Kidney tubule cell (primary cell): ENCODE data around the gene EME2.
"Not testable (repeated sequence)": the region's sequence is repeated elsewhere in the genome, so short reads cannot be mapped to it uniquely, and the experiment has no call there.

Experiments used
- DNase-seq: peaks from one replicate; pipeline ENCODE4 v3.0.0-alpha.2; 2018; ENCODE audit warnings: low spot score

EME2 gene

GRCh38 chr16:1791256-1791942 is 18.8 kb downstream of the EME2 start:
- no peak for DNase-seq

GRCh38 chr16:1791943-1792812 is 19.6 kb downstream of the EME2 start:
- DNase-seq, result no peak

- no peak for DNase-seq
Measured at GRCh38 chr16:1792836-1793577, 20.4 kb downstream of the EME2 start.

GRCh38 chr16:1793578-1794220 is 21.1 kb downstream of the EME2 start, which contains the start of gene IGFALS:
TSS of gene IGFALS (minus strand) at chr16:1793705. CDS start at chr16:1793652, 53 bp downstream.
- DNase-seq, result no peak

GRCh38 chr16:1794221-1794871 is 21.7 kb downstream of the EME2 start:
- DNase-seq, result no peak

GRCh38 chr16:1794908-1795666 is 22.5 kb downstream of the EME2 start:
- DNase-seq, result no peak

GRCh38 chr16:1799263-1799662 is 26.7 kb downstream of the EME2 start:
- not testable (repeated sequence) for DNase-seq

- no peak for DNase-seq
Measured at GRCh38 chr16:1800701-1801100, 28.1 kb downstream of the EME2 start.

GRCh38 chr16:1807626-1808025 is 35.0 kb downstream of the EME2 start:
- DNase-seq, result no peak

- DNase-seq, result no peak
Measured at GRCh38 chr16:1808691-1809090, 36.1 kb downstream of the EME2 start.

- no peak for DNase-seq
Measured at GRCh38 chr16:1809281-1809801, 36.7 kb downstream of the EME2 start.

GRCh38 chr16:1810106-1810505 is 37.5 kb downstream of the EME2 start:
- DNase-seq, result no peak

- no peak for DNase-seq
Measured at GRCh38 chr16:1810536-1810935, 37.9 kb downstream of the EME2 start.

GRCh38 chr16:1812732-1813163 is 40.1 kb downstream of the EME2 start:
- peak; percentile 58 for DNase-seq

GRCh38 chr16:1815461-1815860 is 42.9 kb downstream of the EME2 start:
- no peak for DNase-seq

GRCh38 chr16:1816396-1817275 is 44.0 kb downstream of the EME2 start:
- no peak for DNase-seq

- no peak for DNase-seq
Measured at GRCh38 chr16:1817276-1817589, 44.6 kb downstream of the EME2 start.

GRCh38 chr16:1817716-1818115 is 45.1 kb downstream of the EME2 start:
- no peak for DNase-seq

GRCh38 chr16:1818204-1818872 is 45.7 kb downstream of the EME2 start:
- DNase-seq, result no peak
